ENCODE data around the gene GPR39.

The GPR39 gene

DNA sequence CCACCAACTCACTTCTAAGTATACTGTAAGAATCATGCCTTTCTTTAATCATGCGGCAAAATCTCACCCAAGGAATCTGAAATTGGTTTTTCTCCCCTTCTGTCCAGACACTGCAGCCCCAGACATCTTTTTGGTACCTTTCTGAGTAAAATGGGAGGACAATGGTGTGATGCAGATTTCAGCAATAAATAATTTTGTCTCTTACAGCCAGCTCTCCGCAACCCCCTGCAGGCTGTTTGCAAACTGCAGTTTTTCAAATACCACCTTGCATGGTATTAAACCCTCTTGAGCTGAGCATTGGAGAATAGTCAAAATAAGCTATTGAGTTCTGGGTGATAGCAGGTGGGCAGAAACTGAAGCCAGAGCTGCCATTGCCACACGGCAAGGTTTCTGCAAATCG, 32.2 kb downstream of the GPR39 start:
- no peaks in the 10 kb centered on the region for H3K36me3 Mint-ChIP-seq (ENCODE audit: low read depth)
- no peak overlapping the region for H3K4me3 Mint-ChIP-seq
- peak; percentile 55 for TF ChIP-seq CTCF (IDR thresholded peaks at IDR 0.05)
- H3K4me1 Mint-ChIP-seq = peaks cover 16% of the 10 kb centered on the region
- peak overlapping the region; percentile 17 for H3K27ac Mint-ChIP-seq
- peaks cover 3% of the 10 kb centered on the region for H3K27me3 Mint-ChIP-seq (ENCODE audit: low read depth, poor library complexity)
- H3K9me3 Mint-ChIP-seq = peaks cover 14% of the 10 kb centered on the region
- peak; percentile 27 for DNase-seq

DNA sequence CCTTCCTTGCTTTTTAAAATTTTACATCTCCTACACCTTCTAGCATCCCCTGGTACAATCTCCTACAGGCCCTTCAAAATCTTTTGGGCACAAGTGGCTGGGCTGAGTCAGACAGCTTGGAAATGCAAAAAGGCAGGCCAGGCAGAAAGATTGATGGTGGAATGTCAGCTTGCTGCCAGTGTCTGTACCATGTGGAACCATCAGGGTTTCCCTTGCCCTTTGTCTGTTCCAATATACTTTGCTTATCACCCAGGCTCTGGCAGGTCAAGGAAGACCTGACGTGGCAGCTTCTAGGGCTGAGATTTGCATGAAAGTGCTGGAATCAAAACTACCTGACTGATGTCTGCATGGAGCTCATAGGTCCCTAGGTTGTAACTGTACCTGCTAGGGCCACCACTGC, 33.3 kb downstream of the GPR39 start:
- Mint-ChIP-seq H3K4me3 (no peak overlapping the region), H3K4me1 (peaks cover 16% of the 10 kb centered on the region), H3K36me3 (ENCODE audit: low read depth) (no peaks in the 10 kb centered on the region), H3K27me3 (ENCODE audit: low read depth, poor library complexity) (peaks cover 6% of the 10 kb centered on the region), H3K9me3 (peaks cover 25% of the 10 kb centered on the region), H3K27ac (no peak overlapping the region)
- no peak for TF ChIP-seq CTCF (IDR thresholded peaks at IDR 0.05)
- no peak for DNase-seq

DNA sequence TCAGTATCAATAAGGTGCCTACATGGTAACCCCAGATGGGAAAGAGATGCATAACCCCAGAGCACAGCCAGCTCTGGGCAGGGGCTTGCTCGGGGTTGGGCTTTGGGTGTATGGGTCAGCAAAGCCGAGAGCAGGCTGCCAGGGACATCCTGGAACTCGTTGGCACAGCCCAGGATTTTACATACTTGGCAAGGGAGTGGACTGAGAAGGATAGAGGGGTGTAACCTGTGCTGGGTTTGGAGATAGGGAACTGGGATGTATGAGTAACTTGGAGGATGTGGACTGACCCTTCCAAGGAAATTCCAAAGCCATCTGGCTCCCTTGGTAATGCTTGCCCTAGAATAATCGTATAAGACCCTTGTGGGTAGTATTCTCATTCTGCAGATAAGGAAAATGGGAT, 44.2 kb downstream of the GPR39 start:
- H3K27me3 Mint-ChIP-seq (ENCODE audit: low read depth, poor library complexity) = peaks cover 7% of the 10 kb centered on the region
- H3K4me3 Mint-ChIP-seq = no peak overlapping the region
- no peaks in the 10 kb centered on the region for H3K4me1 Mint-ChIP-seq
- peaks cover 24% of the 10 kb centered on the region for H3K9me3 Mint-ChIP-seq
- DNase-seq = no peak
- H3K36me3 Mint-ChIP-seq (ENCODE audit: low read depth) = no peaks in the 10 kb centered on the region
- H3K27ac Mint-ChIP-seq = no peak overlapping the region
- no peak for TF ChIP-seq CTCF (IDR thresholded peaks at IDR 0.05)

DNA sequence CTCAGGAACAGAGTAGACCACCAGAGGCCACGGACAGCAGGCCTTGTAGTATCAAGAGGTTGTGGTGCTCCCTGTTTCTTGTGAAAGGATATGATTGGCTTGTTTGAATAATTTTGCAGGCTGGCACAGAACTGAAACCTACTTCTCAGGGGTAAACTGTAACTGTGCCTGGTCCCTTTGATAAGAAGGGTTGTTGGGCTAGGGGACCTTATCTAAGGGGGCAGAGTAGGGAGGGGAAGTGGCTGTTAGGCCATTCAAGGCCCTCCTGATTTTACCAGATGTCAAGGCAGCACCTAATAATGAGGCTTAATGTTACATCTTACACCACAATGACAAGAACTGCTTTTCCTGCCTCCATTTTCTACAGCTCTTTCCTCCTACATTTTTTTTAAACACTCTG, 45.6 kb downstream of the GPR39 start:
- H3K36me3 Mint-ChIP-seq (ENCODE audit: low read depth) = no peaks in the 10 kb centered on the region
- H3K4me1 Mint-ChIP-seq = no peaks in the 10 kb centered on the region
- TF ChIP-seq CTCF (IDR thresholded peaks at IDR 0.05) = no peak
- no peak for DNase-seq
- H3K4me3 Mint-ChIP-seq = no peak overlapping the region
- peaks cover 7% of the 10 kb centered on the region for H3K27me3 Mint-ChIP-seq (ENCODE audit: low read depth, poor library complexity)
- no peak overlapping the region for H3K27ac Mint-ChIP-seq
- peaks cover 36% of the 10 kb centered on the region for H3K9me3 Mint-ChIP-seq

- Mint-ChIP-seq H3K36me3 (ENCODE audit: low read depth) (no peaks in the 10 kb centered on the region), H3K27me3 (ENCODE audit: low read depth, poor library complexity) (peaks cover 7% of the 10 kb centered on the region), H3K27ac (no peak overlapping the region), H3K4me1 (no peaks in the 10 kb centered on the region), H3K4me3 (no peak overlapping the region), H3K9me3 (peaks cover 37% of the 10 kb centered on the region)
- TF ChIP-seq CTCF (IDR thresholded peaks at IDR 0.05) = no peak
- no peak for DNase-seq
These were observed 47.1 kb downstream of the GPR39 start for GRCh38 chr2:132463719-132464118.

- Mint-ChIP-seq H3K4me3 (no peak overlapping the region), H3K4me1 (peaks cover 2% of the 10 kb centered on the region), H3K27ac (no peak overlapping the region), H3K9me3 (peaks cover 32% of the 10 kb centered on the region), H3K36me3 (ENCODE audit: low read depth) (no peaks in the 10 kb centered on the region), H3K27me3 (ENCODE audit: low read depth, poor library complexity) (peaks cover 7% of the 10 kb centered on the region)
- no peak for DNase-seq
- no peak for TF ChIP-seq CTCF (IDR thresholded peaks at IDR 0.05)
These were observed 49.3 kb downstream of the GPR39 start for GRCh38 chr2:132465917-132466316.
